HG02884 (cell line): ENCODE measurements around the gene DPH3.
"Not testable (repeated sequence)": the region's sequence is repeated elsewhere in the genome, so short reads cannot be mapped to it uniquely, and the experiment has no call there.

Source experiments
- ATAC-seq: cut with Tn5 transposase; IDR thresholded peaks from one replicate; pipeline ENCODE4 v1.9.1; 2021; ENCODE audit warnings: mild to moderate bottlenecking, moderate library complexity; ENCODE audit not compliant: unreplicated experiment

Gene DPH3

DNA sequence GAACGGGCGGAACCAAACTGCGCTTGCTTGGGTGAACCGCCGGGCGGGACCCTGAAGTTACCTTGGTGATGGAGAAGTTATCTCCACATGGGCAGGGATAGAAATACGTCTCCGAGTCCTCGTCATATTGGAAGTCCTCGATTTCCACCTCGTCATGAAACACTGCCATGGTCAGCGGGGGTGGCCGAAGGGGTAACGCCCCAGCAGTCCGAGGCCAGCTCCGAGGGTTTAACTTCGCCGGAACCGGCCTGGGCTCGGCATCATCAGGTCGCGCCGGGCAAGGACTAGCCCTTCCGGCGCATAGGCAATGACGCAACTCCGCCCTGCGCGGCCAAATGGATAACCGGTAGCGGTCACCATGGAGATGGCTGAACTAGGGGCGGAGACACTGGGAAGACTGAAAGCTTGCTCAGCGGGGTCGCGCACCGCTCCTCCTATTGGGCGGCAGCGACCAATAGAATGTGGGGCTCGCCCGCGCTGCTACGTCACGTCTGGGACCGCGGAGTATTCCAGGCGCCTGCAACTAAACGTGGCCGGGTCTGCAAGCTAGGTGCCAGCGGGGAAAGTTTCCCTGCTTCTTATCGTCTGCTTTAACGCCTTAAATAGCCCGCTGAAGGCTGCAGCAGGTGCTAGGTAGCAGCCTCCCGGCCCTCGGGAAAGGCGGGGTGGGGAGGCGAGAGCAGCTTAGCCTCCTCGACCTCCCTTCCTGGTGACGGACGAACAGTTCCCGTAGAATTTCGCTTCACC is at the start of gene DPH3, which contains the start of gene OXNAD1:
Gene DPH3 (minus strand): TSS at position 236 of the 747 bp plus-strand sequence. CDS start 67 bp downstream, at position 169.
Gene OXNAD1 (plus strand): TSS at position 505 of the 747 bp plus-strand sequence. CDS start 5,741 bp downstream, outside the sequence.
- peak; percentile 99 for ATAC-seq

DNA sequence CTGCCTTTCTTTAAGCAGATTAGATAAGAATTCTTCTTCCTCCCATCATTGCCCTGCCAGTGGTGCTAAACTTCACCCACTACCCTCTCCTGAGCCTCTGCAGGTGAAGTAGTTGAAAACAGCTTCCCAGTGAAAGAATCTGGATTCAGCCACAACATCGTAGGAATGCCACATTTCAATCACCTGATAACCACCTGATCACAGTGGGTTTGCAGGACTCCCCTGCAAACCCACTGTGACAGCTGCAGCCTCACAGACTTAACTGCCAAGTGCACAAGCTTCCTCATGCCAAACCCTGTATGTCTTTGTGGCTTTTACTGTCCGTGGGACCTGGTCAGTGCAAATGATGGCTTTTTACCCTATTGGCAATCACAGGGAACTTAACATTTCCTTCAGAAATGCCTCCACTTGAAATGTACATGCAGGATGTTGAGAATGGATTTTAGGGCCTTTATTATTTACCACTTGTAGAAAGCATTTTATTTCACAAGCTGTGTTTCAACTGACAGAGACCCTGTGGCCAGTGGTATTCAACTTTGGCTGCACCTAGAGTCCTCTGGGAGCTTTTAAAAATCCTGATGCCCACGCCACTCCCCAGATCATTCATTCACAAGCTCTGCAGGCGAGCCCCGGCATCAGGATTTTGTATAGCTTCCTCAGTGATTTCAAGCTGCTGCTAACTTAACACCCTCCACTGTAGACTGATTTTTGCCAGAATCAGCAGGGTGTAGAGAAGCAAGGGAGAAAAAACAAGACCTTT is 49.3 kb upstream of the DPH3 start:
- ATAC-seq = no peak

GRCh38 chr3:16311960-16312451 is 47.3 kb upstream of the DPH3 start:
- ATAC-seq = peak; percentile 48

DNA sequence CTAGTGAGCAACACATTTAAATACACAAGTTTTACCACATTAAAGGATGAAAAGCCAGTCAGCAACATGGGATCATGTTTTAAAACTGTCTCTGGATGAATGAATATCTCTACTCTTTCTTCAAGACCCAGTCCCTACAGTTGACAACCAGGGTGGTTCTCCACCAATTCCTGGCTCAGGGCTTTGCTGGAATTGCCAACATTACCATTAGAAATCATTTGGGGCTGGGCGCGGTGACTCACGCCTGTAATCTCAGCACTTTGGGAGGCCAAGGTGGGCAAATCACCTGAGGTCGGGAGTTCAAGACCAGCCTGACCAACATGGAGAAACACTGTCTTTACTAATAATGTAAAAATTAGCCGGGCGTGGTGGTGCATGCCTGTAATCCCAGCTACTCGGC is 45.7 kb upstream of the DPH3 start:
- not testable (repeated sequence) for ATAC-seq

DNA sequence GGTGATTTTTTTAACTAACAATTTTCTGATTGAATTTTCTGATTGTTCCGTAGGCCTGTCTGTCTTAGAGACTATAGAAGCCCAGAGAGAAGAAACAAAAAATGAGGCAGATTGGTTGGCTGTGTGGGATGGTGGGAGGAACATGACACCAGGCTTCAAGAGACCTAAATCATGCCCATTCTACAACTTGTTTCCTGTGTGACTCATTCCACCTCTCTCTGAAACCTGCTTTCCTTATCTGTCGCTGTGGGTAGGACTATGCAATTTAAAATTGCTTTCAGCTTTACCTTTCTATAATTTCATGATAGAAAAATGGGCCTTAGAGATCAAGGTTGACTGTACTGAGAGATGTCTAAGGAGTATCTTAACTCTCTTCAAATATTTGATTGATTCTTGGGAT is 44.8 kb upstream of the DPH3 start:
- ATAC-seq = peak; percentile 86

DNA sequence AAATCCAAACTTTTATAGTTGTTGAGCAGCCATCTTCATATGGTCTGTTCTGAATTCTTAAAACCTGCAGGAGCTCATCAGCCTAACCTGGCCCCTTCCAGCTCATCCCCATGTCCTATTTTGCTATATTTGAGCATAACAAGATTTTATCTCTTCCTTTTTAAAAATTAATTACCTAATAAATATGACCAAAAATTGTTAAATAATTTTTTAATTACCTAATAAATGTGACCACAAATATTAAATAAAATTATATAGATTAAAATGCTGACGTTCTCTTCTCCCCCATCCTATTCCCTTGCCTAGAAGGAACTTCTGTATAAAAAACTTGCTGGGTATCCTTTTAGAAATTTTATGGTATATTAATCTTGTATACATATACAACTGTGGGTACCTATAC is 44.0 kb upstream of the DPH3 start:
- ATAC-seq = no peak

DNA sequence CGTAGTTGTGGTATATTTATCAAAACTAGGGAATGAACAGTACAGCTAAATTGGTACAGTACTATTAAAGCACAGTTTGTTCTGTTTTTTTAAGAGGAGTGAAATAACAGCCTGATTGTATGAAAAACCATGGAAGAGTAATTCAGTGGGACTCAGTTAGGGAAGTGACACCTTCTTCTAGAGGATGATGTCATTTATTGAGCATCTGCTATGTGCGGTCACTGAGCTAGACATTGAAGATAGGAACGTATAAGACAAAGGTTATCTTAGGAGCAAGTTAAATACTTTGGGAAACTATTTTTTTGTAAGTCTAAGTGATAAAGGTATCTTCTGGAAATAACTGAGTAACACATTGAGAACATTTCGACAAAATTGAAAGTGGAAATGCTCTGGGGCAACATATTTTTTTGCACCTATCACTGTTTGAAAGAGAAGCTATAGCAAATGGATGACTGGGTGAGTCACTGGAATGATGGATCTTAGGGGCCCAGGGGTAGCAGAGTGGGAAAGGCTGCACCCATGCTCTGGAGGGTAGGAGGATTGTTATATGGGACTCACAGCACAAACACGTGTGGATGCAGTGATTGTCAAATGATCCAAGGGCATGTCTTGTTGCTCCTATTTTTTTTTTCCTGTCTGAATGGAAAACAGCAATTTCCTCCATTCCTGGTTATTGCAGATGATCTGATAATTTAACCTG is 43.2 kb upstream of the DPH3 start:
- no peak for ATAC-seq

DNA sequence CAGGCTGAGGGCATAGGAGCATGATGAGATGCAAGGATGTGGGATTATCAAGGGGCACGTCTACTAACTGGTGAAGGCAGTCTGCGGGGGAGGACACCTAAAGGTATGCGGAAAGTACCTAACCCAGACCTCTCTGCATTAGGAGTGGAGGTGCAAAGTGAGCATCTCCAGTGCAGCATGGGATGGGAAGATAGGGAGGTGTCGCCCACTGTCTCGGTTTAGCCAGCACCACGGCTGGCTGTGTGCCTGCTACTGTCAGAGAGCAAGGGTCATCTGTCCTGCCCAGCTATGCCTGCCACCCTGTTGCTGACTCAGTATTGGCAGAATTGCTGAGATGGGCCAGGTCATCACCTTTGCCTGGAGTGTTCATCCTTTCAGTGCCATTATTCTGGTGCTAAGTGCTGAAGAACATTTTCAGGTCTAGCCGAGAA is 40.4 kb upstream of the DPH3 start:
- no peak for ATAC-seq

DNA sequence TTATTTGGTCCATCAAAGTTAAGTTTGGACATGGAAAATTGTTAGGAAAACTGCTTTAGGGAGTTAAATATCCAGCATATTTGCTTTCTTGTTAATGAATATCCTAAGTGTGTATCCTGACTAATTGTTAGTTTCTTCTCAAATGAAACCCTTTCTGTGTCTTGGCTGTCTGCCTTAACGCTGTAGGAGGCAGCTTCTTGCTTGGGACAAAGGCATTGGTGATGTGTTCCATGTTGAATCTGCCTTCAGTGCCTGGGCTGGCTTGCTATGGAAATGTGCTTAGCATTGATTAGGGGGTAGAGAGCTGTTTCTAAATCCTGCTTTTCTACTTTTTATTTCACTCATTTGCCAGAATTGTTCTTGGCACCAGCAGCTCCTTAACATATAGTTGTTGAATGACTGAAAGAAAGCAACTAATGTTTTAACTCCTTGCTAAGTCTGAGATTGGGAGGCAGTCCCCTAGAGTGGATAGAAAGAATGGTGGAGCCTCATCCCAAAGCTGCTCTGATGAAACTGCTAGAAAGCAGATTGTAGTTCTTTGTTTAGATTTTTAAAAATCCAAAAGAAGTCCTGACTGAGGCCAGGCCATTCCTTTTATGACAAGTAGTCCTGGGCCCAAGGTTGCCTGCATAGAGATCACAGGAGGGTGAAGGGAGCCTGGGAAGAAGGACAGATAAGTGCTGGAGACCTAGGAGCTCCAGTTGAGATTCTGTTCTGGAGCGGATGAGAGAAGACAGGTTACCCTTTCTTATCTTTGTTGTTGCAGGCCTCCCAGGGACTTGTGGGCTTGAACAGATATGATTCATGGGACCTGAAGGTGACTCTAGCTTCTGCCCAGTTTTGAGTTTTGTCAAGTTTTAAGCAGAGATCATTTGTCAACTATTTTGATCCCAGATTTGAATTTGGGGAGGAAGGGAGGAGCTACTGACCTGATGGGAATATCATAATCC is 39.6 kb upstream of the DPH3 start:
- ATAC-seq = no peak

GRCh38 chr3:16303037-16303575 is 38.4 kb upstream of the DPH3 start:
- no peak for ATAC-seq

- ATAC-seq = no peak
Observed at GRCh38 chr3:16302082-16302631, 37.4 kb upstream of the DPH3 start.

DNA sequence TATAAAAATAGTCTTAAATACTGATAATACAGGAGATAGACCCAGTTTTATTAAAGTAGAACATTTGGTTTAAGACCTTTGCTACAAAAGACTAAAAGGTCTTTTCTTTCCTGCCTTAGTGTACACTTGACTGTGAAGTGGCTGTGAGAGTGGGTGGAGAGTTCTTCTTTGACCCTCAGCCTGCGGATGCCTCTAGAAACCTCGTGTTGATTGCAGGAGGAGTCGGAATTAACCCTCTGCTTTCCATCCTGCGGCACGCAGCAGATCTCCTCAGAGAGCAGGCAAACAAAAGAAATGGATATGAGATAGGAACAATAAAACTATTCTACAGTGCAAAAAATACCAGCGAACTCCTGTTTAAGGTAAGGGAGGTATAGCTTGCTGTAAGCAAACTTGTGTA is 36.8 kb upstream of the DPH3 start:
- no peak for ATAC-seq

- ATAC-seq = peak; percentile 65
Observed at GRCh38 chr3:16300881-16301359, 36.2 kb upstream of the DPH3 start.

GRCh38 chr3:16300307-16300706 is 35.6 kb upstream of the DPH3 start:
- ATAC-seq = no peak

DNA sequence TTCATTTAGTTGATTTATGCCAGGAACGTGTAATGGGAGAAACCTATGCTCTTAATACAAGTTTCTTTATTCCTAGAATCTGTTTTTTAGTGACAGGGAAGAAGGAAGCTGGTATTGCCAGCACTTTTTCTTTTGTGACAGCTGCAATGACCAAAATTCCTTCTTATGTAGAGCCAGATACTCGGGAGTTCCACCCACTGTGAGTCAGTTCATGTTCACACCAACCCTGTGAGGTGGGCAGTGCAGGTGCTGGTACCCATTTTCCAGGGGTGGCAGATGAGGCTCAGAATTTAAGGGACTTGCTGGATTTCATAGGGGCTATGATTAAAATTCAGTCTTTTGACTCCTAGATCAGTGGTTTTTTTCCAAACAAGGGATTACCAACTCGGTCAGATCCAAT is 35.0 kb upstream of the DPH3 start:
- no peak for ATAC-seq

GRCh38 chr3:16298891-16299290 is 34.1 kb upstream of the DPH3 start:
- no peak for ATAC-seq

DNA sequence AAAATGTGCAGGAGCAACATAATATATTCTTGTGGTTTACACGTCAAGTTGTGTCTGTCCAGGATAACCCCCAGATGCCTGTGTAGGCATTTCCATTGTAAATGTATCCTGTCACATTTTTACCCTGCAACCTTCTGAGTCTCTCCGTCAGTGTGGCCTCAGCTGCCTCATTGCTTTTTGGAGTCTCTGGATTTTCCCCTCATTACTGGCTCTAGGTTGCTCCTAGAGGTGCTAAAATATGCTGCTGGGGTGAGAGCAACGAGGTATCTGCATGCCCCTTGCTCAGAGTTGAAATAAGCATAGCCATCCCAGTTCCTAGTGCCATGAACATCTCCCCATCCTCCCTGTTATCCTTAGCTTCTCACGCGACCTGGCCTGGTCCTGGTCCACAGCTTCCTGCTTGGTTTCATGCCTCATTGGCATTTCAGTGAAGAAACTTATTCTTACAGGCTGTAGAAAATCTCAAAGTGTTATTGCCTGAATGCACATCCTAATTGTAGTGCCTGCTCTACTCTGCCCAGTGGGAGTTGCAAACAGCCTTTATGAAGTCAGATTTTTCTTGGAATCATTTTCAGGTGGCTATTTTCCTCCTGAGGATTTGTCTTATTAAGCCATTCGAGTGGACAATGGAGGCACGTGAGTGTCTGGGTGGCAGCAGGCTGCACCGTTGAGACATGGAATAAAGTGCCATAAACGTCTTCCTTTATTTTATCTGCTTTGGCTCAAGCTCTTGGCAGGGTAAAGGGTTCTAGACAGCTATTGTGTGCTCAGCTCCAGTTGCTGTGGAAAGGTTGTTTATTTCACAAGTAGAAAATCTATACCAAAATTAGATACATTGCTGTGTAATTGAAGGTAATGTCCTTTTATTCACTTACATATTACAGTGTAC is 33.5 kb upstream of the DPH3 start:
- no peak for ATAC-seq

GRCh38 chr3:16295298-16295890 is 30.7 kb upstream of the DPH3 start:
- no peak for ATAC-seq
